Measurements from ENCODE around the gene TCL1B.
A peak's percentile ranks its signal among the peaks of the same experiment; 100 is the strongest.

The TCL1B gene

GRCh38 chr14:95651028-95651427 is 35.2 kb upstream of the TCL1B start:
- no peak overlapping the region for H3K9ac ChIP-seq (ENCODE audit: low read length)

GRCh38 chr14:95651821-95652583 is 34.2 kb upstream of the TCL1B start:
- Histone ChIP-seq H2BK120ac (ENCODE audit: low read depth, low read length) (peak overlapping the region; percentile 75), H3K4me2 (ENCODE audit: low read length) (no peak overlapping the region), H4K8ac (ENCODE audit: low read depth, low read length) (no peak overlapping the region), H3K56ac (ENCODE audit: low read length) (peak overlapping the region; percentile 1), H3K9ac (ENCODE audit: low read length) (no peak overlapping the region), H2AK5ac (ENCODE audit: low read length) (no peak overlapping the region), H3K4me3 (ENCODE audit: low read length) (no peak overlapping the region), H3K79me1 (ENCODE audit: low read length) (no peaks in the 10 kb centered on the region), H2BK15ac (replicated peaks; ENCODE audit: low read depth) (no peak overlapping the region), H3K18ac (ENCODE audit: low read length) (peak overlapping the region; percentile 56), H3K36me3 (ENCODE audit: control insufficient read depth, insufficient read depth, low read length) (no peaks in the 10 kb centered on the region), H3K27ac (ENCODE audit: low read depth, low read length) (no peak overlapping the region), H3K27me3 (ENCODE audit: insufficient read depth, low read length, poor library complexity) (no peaks in the 10 kb centered on the region), H3K4me1 (ENCODE audit: control insufficient read depth, low read depth, low read length) (no peaks in the 10 kb centered on the region), H2BK5ac (ENCODE audit: low read length) (no peak overlapping the region), H4K5ac (ENCODE audit: low read length) (no peak overlapping the region), H3K79me2 (ENCODE audit: control insufficient read depth, insufficient read depth, low read length) (no peaks in the 10 kb centered on the region), H3K23ac (ENCODE audit: low read length) (no peak overlapping the region), H3K4ac (ENCODE audit: low read depth, low read length) (peak overlapping the region; percentile 23)
- no peak for DNase-seq
- no CpG with 5 or more reads among the region's 5 CpGs for WGBS (ENCODE audit: extremely low coverage, insufficient coverage, low lambda C conversion rate)

More at GRCh38 chr14:95651028-95651427, 35.2 kb upstream of the TCL1B start:
- no peak overlapping the region for H3K56ac ChIP-seq (ENCODE audit: low read length)
- H3K4ac ChIP-seq (ENCODE audit: low read depth, low read length), result no peak overlapping the region
- no peak overlapping the region for H2AK5ac ChIP-seq (ENCODE audit: low read length)
- no peaks in the 10 kb centered on the region for H3K79me2 ChIP-seq (ENCODE audit: control insufficient read depth, insufficient read depth, low read length)
- no CpG with 5 or more reads among the region's 7 CpGs for WGBS (ENCODE audit: extremely low coverage, insufficient coverage, low lambda C conversion rate)
- H2BK5ac ChIP-seq (ENCODE audit: low read length), result no peak overlapping the region
- no peak overlapping the region for H4K5ac ChIP-seq (ENCODE audit: low read length)
- no peak overlapping the region for H4K8ac ChIP-seq (ENCODE audit: low read depth, low read length)
- DNase-seq, result peak; percentile 47
- no peaks in the 10 kb centered on the region for H3K79me1 ChIP-seq (ENCODE audit: low read length)
- H2BK15ac ChIP-seq (replicated peaks; ENCODE audit: low read depth), result no peak overlapping the region
- H3K4me1 ChIP-seq (ENCODE audit: control insufficient read depth, low read depth, low read length), result no peaks in the 10 kb centered on the region
- H3K23ac ChIP-seq (ENCODE audit: low read length), result no peak overlapping the region
- H3K27ac ChIP-seq (ENCODE audit: low read depth, low read length), result no peak overlapping the region
- H2BK120ac ChIP-seq (ENCODE audit: low read depth, low read length), result no peak overlapping the region
- H3K36me3 ChIP-seq (ENCODE audit: control insufficient read depth, insufficient read depth, low read length), result no peaks in the 10 kb centered on the region
- H3K27me3 ChIP-seq (ENCODE audit: insufficient read depth, low read length, poor library complexity), result no peaks in the 10 kb centered on the region
- H3K4me2 ChIP-seq (ENCODE audit: low read length), result no peak overlapping the region
- H3K18ac ChIP-seq (ENCODE audit: low read length), result no peak overlapping the region
- H3K4me3 ChIP-seq (ENCODE audit: low read length), result no peak overlapping the region

DNA sequence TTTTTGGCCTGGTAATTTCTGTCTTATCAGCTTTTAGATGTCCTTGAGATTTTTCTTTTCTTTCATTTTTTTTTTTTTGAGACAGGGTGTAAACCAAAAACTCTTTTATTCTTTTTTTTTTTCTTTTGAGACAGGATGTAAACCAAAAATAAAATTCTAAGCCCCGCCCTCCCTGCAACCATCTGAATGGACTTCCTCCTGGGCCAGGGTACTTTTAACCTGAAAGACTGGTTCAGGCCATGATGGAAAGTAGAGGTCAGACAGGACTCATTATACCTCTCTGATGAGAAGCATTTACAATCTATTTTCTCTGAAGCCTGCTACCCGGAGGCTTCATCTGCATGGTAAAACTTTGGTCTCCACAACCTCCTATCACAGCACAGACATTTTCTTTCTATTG is 33.5 kb upstream of the TCL1B start:
- Histone ChIP-seq H2BK120ac (ENCODE audit: low read depth, low read length) (no peak overlapping the region), H3K18ac (ENCODE audit: low read length) (no peak overlapping the region)
- DNase-seq, result no peak

DNA sequence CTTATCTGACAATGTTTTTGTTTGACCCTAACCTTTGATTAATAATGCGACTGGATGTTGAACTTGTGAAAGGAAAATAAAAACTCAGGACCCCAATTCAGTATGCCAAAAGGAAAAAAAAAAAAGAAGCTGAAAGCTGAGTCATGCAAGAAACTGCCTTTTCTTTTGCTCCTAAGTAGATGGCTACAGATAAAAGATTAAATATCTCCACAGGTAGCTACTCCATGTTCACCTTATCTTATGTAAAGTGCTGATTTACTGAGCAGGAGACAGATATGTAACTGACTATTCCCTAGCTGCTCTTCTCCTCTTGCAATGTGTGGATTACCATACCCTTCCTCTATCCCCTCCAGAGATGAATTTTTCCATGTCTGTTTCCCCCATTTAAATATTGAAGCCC is 30.8 kb upstream of the TCL1B start:
- Histone ChIP-seq H3K27me3 (ENCODE audit: insufficient read depth, low read length, poor library complexity) (no peaks in the 10 kb centered on the region), H2BK120ac (ENCODE audit: low read depth, low read length) (no peak overlapping the region), H2BK5ac (ENCODE audit: low read length) (peak overlapping the region; percentile 44), H3K4me1 (ENCODE audit: control insufficient read depth, low read depth, low read length) (peaks cover 3% of the 10 kb centered on the region), H2AK5ac (ENCODE audit: low read length) (no peak overlapping the region), H3K79me1 (ENCODE audit: low read length) (no peaks in the 10 kb centered on the region), H3K4me3 (ENCODE audit: low read length) (no peak overlapping the region), H2BK15ac (replicated peaks; ENCODE audit: low read depth) (no peak overlapping the region), H3K4me2 (ENCODE audit: low read length) (no peak overlapping the region), H4K5ac (ENCODE audit: low read length) (no peak overlapping the region), H3K56ac (ENCODE audit: low read length) (no peak overlapping the region), H3K9ac (ENCODE audit: low read length) (no peak overlapping the region), H4K8ac (ENCODE audit: low read depth, low read length) (no peak overlapping the region), H3K27ac (ENCODE audit: low read depth, low read length) (no peak overlapping the region), H3K36me3 (ENCODE audit: control insufficient read depth, insufficient read depth, low read length) (no peaks in the 10 kb centered on the region), H3K18ac (ENCODE audit: low read length) (no peak overlapping the region), H3K23ac (ENCODE audit: low read length) (no peak overlapping the region), H3K4ac (ENCODE audit: low read depth, low read length) (no peak overlapping the region), H3K79me2 (ENCODE audit: control insufficient read depth, insufficient read depth, low read length) (no peaks in the 10 kb centered on the region)
- WGBS (ENCODE audit: extremely low coverage, insufficient coverage, low lambda C conversion rate), result no CpG with 5 or more reads among the region's 1 CpG
- DNase-seq, result peak; percentile 82

More for the DNA sequence above, 33.5 kb upstream of the TCL1B start:
- no peak overlapping the region for H3K27ac ChIP-seq (ENCODE audit: low read depth, low read length)
- no CpG with 5 or more reads among the region's 2 CpGs for WGBS (ENCODE audit: extremely low coverage, insufficient coverage, low lambda C conversion rate)
- no peak overlapping the region for H2BK15ac ChIP-seq (replicated peaks; ENCODE audit: low read depth)
- H3K79me1 ChIP-seq (ENCODE audit: low read length), result no peaks in the 10 kb centered on the region
- H2AK5ac ChIP-seq (ENCODE audit: low read length), result no peak overlapping the region
- H3K56ac ChIP-seq (ENCODE audit: low read length), result no peak overlapping the region
- no peak overlapping the region for H4K8ac ChIP-seq (ENCODE audit: low read depth, low read length)
- H3K36me3 ChIP-seq (ENCODE audit: control insufficient read depth, insufficient read depth, low read length), result no peaks in the 10 kb centered on the region
- H4K5ac ChIP-seq (ENCODE audit: low read length), result no peak overlapping the region
- H3K23ac ChIP-seq (ENCODE audit: low read length), result no peak overlapping the region
- no peak overlapping the region for H3K9ac ChIP-seq (ENCODE audit: low read length)
- H3K79me2 ChIP-seq (ENCODE audit: control insufficient read depth, insufficient read depth, low read length), result no peaks in the 10 kb centered on the region
- H2BK5ac ChIP-seq (ENCODE audit: low read length), result no peak overlapping the region
- no peak overlapping the region for H3K4me3 ChIP-seq (ENCODE audit: low read length)
- no peak overlapping the region for H3K4ac ChIP-seq (ENCODE audit: low read depth, low read length)
- H3K27me3 ChIP-seq (ENCODE audit: insufficient read depth, low read length, poor library complexity), result no peaks in the 10 kb centered on the region
- no peaks in the 10 kb centered on the region for H3K4me1 ChIP-seq (ENCODE audit: control insufficient read depth, low read depth, low read length)
- H3K4me2 ChIP-seq (ENCODE audit: low read length), result no peak overlapping the region

GRCh38 chr14:95656634-95657033 is 29.6 kb upstream of the TCL1B start:
- no CpG with 5 or more reads among the region's 5 CpGs for WGBS (ENCODE audit: extremely low coverage, insufficient coverage, low lambda C conversion rate)
- H2BK15ac ChIP-seq (replicated peaks; ENCODE audit: low read depth), result no peak overlapping the region
- H3K4me1 ChIP-seq (ENCODE audit: control insufficient read depth, low read depth, low read length), result peaks cover 11% of the 10 kb centered on the region
- no peak overlapping the region for H4K5ac ChIP-seq (ENCODE audit: low read length)
- H3K27ac ChIP-seq (ENCODE audit: low read depth, low read length), result no peak overlapping the region
- H3K79me1 ChIP-seq (ENCODE audit: low read length), result no peaks in the 10 kb centered on the region
- H2AK5ac ChIP-seq (ENCODE audit: low read length), result no peak overlapping the region
- H3K36me3 ChIP-seq (ENCODE audit: control insufficient read depth, insufficient read depth, low read length), result no peaks in the 10 kb centered on the region
- H3K27me3 ChIP-seq (ENCODE audit: insufficient read depth, low read length, poor library complexity), result no peaks in the 10 kb centered on the region
- H3K18ac ChIP-seq (ENCODE audit: low read length), result no peak overlapping the region
- no peak overlapping the region for H4K8ac ChIP-seq (ENCODE audit: low read depth, low read length)
- DNase-seq, result no peak
- H3K79me2 ChIP-seq (ENCODE audit: control insufficient read depth, insufficient read depth, low read length), result no peaks in the 10 kb centered on the region
- no peak overlapping the region for H2BK5ac ChIP-seq (ENCODE audit: low read length)
- H3K4me2 ChIP-seq (ENCODE audit: low read length), result no peak overlapping the region
- no peak overlapping the region for H3K4me3 ChIP-seq (ENCODE audit: low read length)
- no peak overlapping the region for H3K9ac ChIP-seq (ENCODE audit: low read length)
- no peak overlapping the region for H3K23ac ChIP-seq (ENCODE audit: low read length)
- no peak overlapping the region for H3K56ac ChIP-seq (ENCODE audit: low read length)
- H3K4ac ChIP-seq (ENCODE audit: low read depth, low read length), result no peak overlapping the region
- H2BK120ac ChIP-seq (ENCODE audit: low read depth, low read length), result no peak overlapping the region

DNA sequence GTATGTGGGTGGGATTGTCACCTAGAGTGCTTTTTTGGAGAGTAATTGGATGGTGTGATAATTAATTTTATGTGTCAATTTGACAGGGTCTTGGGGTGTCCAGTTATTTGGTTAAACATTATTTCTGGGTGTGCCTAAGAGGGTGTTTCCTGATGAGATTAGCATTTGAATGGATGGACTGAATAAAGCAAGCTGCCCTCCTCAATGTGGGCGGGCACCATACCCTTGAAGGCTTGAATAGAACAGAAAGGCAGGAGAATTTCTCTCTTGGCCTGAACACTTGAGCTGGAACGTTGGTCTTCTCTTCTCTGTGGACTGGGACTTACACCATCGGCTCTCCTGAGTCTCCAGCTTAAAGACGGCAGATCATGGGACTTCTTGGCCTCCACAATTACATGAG is 28.8 kb upstream of the TCL1B start:
- Histone ChIP-seq H4K8ac (ENCODE audit: low read depth, low read length) (no peak overlapping the region), H2BK120ac (ENCODE audit: low read depth, low read length) (no peak overlapping the region), H3K27me3 (ENCODE audit: insufficient read depth, low read length, poor library complexity) (no peaks in the 10 kb centered on the region), H3K23ac (ENCODE audit: low read length) (no peak overlapping the region), H3K18ac (ENCODE audit: low read length) (no peak overlapping the region), H4K5ac (ENCODE audit: low read length) (no peak overlapping the region), H3K56ac (ENCODE audit: low read length) (no peak overlapping the region), H2BK15ac (replicated peaks; ENCODE audit: low read depth) (no peak overlapping the region), H3K36me3 (ENCODE audit: control insufficient read depth, insufficient read depth, low read length) (no peaks in the 10 kb centered on the region), H2AK5ac (ENCODE audit: low read length) (no peak overlapping the region), H3K79me1 (ENCODE audit: low read length) (no peaks in the 10 kb centered on the region), H3K4ac (ENCODE audit: low read depth, low read length) (no peak overlapping the region), H3K9ac (ENCODE audit: low read length) (no peak overlapping the region), H3K4me1 (ENCODE audit: control insufficient read depth, low read depth, low read length) (peaks cover 11% of the 10 kb centered on the region), H3K79me2 (ENCODE audit: control insufficient read depth, insufficient read depth, low read length) (no peaks in the 10 kb centered on the region), H3K27ac (ENCODE audit: low read depth, low read length) (no peak overlapping the region), H3K4me3 (ENCODE audit: low read length) (no peak overlapping the region), H3K4me2 (ENCODE audit: low read length) (no peak overlapping the region), H2BK5ac (ENCODE audit: low read length) (no peak overlapping the region)
- WGBS (ENCODE audit: extremely low coverage, insufficient coverage, low lambda C conversion rate), result no CpG with 5 or more reads among the region's 4 CpGs
- no peak for DNase-seq
